SK-N-MC (cell line): Measurements from ENCODE around the gene RNF135.

ENCODE experiments used
- EZH2 ChIP-seq: fragments of 200-600 bp; sonication (generic); IDR thresholded peaks from one replicate; pipeline ENCODE4 v1.6.1; 2017; ENCODE audit warnings: antibody characterized with exemption
- POLR2AphosphoS5 ChIP-seq: IDR thresholded peaks from 2 replicates; pipeline ENCODE4 v1.6.1; 2012; ENCODE audit warnings: mild to moderate bottlenecking, low read depth, low read length, borderline replicate concordance

GRCh38 chr17:31008374-31009041 lies 37.7 kb downstream of the RNF135 start:
- TF ChIP-seq POLR2AphosphoS5 (no peak), EZH2 (no peak)
